Measurements from ENCODE around the gene CANT1.

Gene CANT1

GRCh38 chr17:78988152-78988551, 21.4 kb downstream of the CANT1 start:
- Mint-ChIP-seq H3K4me1 (peaks cover 19% of the 10 kb centered on the region), H3K36me3 (ENCODE audit: low read depth) (peaks cover 29% of the 10 kb centered on the region), H3K9me3 (no peaks in the 10 kb centered on the region), H3K27ac (no peak overlapping the region), H3K27me3 (ENCODE audit: low read depth) (no peaks in the 10 kb centered on the region), H3K4me3 (no peak overlapping the region)
- TF ChIP-seq CTCF (IDR thresholded peaks at IDR 0.05; ENCODE audit: unreplicated experiment in 3 of 3), result no peak

- TF ChIP-seq CTCF (IDR thresholded peaks at IDR 0.05; ENCODE audit: unreplicated experiment in 3 of 3), result no peak
- Mint-ChIP-seq H3K9me3 (no peaks in the 10 kb centered on the region), H3K4me3 (peak overlapping the region; percentile 25 to 58 (median 46)), H3K36me3 (ENCODE audit: low read depth) (peaks cover 21% of the 10 kb centered on the region), H3K4me1 (peaks cover 15% of the 10 kb centered on the region), H3K27me3 (ENCODE audit: low read depth) (no peaks in the 10 kb centered on the region), H3K27ac (peak overlapping the region; percentile 63 to 83 (median 66))
These were observed 22.8 kb downstream of the CANT1 start for GRCh38 chr17:78986649-78987328.

- Mint-ChIP-seq H3K36me3 (ENCODE audit: low read depth) (peaks cover 14% of the 10 kb centered on the region), H3K27me3 (ENCODE audit: low read depth) (no peaks in the 10 kb centered on the region), H3K4me1 (peaks cover 21% of the 10 kb centered on the region), H3K27ac (peak overlapping the region; percentile 63 to 83 (median 66)), H3K4me3 (peak overlapping the region; percentile 25 to 58 (median 58)), H3K9me3 (no peaks in the 10 kb centered on the region)
- peak in 2 of 3 experiments; percentile 20 to 26 for TF ChIP-seq CTCF (IDR thresholded peaks at IDR 0.05; ENCODE audit: unreplicated experiment in 3 of 3)
These were observed 23.4 kb downstream of the CANT1 start for GRCh38 chr17:78986048-78986648.

- Mint-ChIP-seq H3K9me3 (no peaks in the 10 kb centered on the region), H3K27me3 (ENCODE audit: low read depth) (no peaks in the 10 kb centered on the region), H3K27ac (no peak overlapping the region), H3K4me1 (peaks cover 22% of the 10 kb centered on the region), H3K36me3 (ENCODE audit: low read depth) (peaks cover 9% of the 10 kb centered on the region), H3K4me3 (no peak overlapping the region)
- TF ChIP-seq CTCF (IDR thresholded peaks at IDR 0.05; ENCODE audit: unreplicated experiment in 3 of 3), result no peak
These were observed 24.2 kb downstream of the CANT1 start for GRCh38 chr17:78985395-78985794.

GRCh38 chr17:78981010-78981888, 28.3 kb downstream of the CANT1 start:
- Mint-ChIP-seq H3K36me3 (ENCODE audit: low read depth) (no peaks in the 10 kb centered on the region), H3K4me3 (no peak overlapping the region), H3K4me1 (peaks cover 25% of the 10 kb centered on the region), H3K27me3 (ENCODE audit: low read depth) (no peaks in the 10 kb centered on the region), H3K9me3 (no peaks in the 10 kb centered on the region), H3K27ac (peak overlapping the region; percentile 26 to 55 (median 40))
- no peak for TF ChIP-seq CTCF (IDR thresholded peaks at IDR 0.05; ENCODE audit: unreplicated experiment in 3 of 3)
